Transverse colon (tissue), 4 donors: ENCODE results near the gene STK38L.

Experiments used
- CTCF ChIP-seq, 5 experiments: fragments of 200-600 bp in 3 of 5; fragments of 450-650 bp in 2 of 5; sonication (generic) in 3 of 5; IDR thresholded peaks; 1 replicate in 2 of 5; 2 replicates in 3 of 5; pipeline ENCODE4 v1.5.1; 2016 to 2017; ENCODE audit warnings: antibody characterized with exemption in 5 of 5, inconsistent platforms in 3 of 5, mild to moderate bottlenecking in 2 of 5, moderate library complexity in 1 of 5
- EP300 ChIP-seq: sonication (generic); formaldehyde crosslinking; IDR thresholded peaks from one replicate; pipeline ENCODE4 v1.6.1; 2017; ENCODE audit warnings: antibody characterized with exemption, low read depth
- POLR2A ChIP-seq: fragments of 450-650 bp; IDR thresholded peaks from one replicate; pipeline ENCODE4 v1.6.1; 2016; ENCODE audit warnings: antibody characterized with exemption, mild to moderate bottlenecking, moderate library complexity
- POLR2AphosphoS5 ChIP-seq, 3 donors: sonication (generic); formaldehyde crosslinking; IDR thresholded peaks; one replicate each; pipeline ENCODE4 v1.6.1; 2016; ENCODE audit warnings: antibody characterized with exemption in 3 of 3

GRCh38 chr12:27237790-27238771 is 6.0 kb upstream of the STK38L start:
- TF ChIP-seq POLR2A (no peak), CTCF (IDR thresholded peaks at IDR 0.05) (no peak), POLR2AphosphoS5 (IDR thresholded peaks at IDR 0.05) (no peak), EP300 (no peak)
